DND-41 (cell line): ENCODE results near the gene ZNF669.

Experiments used
- EZH2 ChIP-seq: IDR thresholded peaks from 3 replicates; pipeline ENCODE4 v1.6.1; 2012; ENCODE audit warnings: borderline replicate concordance, low read depth, mild to moderate bottlenecking, moderate library complexity, low read length, inconsistent platforms; ENCODE audit not compliant: severe bottlenecking
- TF ChIP-seq, protein P1 (sequence below): IDR thresholded peaks from 2 replicates; pipeline ENCODE4 v1.5.1; 2012; ENCODE audit warnings: borderline replicate concordance, low read length, moderate library complexity, mild to moderate bottlenecking; ENCODE audit not compliant: poor library complexity, severe bottlenecking; ENCODE audit errors: extremely low read depth

- TF ChIP-seq, protein P1, sequence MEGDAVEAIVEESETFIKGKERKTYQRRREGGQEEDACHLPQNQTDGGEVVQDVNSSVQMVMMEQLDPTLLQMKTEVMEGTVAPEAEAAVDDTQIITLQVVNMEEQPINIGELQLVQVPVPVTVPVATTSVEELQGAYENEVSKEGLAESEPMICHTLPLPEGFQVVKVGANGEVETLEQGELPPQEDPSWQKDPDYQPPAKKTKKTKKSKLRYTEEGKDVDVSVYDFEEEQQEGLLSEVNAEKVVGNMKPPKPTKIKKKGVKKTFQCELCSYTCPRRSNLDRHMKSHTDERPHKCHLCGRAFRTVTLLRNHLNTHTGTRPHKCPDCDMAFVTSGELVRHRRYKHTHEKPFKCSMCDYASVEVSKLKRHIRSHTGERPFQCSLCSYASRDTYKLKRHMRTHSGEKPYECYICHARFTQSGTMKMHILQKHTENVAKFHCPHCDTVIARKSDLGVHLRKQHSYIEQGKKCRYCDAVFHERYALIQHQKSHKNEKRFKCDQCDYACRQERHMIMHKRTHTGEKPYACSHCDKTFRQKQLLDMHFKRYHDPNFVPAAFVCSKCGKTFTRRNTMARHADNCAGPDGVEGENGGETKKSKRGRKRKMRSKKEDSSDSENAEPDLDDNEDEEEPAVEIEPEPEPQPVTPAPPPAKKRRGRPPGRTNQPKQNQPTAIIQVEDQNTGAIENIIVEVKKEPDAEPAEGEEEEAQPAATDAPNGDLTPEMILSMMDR: no peak
- TF ChIP-seq EZH2: no peak
Observed at GRCh38 chr1:247110627-247111258, 6.6 kb upstream of the ZNF669 start.
